ENCODE results near the gene ME3. TPM values are rescaled to one million over a fixed set of nuclear protein-coding genes. Genes with fewer than 3 reads are reported as not detected.

ME3 gene
- total and polyA plus RNA-seq, 2 donors (not counting 1 experiment from before 2014, with no cell fraction given): 1.3 TPM; not detected in 1

DNA sequence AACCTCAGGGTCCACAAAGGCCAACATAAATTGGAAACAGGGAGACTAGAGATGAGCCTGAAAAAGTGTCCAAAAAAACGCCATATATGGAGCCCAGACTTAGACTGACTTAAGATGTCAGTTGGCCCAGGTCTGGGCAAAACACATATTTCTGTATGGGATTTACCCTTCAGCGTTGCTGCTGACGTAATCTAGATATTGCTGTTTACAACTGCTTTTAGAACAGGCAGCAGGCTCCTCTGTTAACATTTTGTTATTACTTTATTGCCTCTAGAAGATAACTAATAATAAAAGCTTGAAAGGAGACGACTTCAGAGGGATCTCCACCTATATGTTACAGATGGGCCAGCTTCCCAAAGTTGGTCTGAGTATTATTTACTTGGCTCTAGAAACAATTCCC is 8.7 kb downstream of the ME3 start:
- H2AFZ ChIP-seq (ENCODE audit: insufficient read depth, low read depth, low read length, poor library complexity, severe bottlenecking): no peak overlapping the region
- intact Hi-C loops (cut with micrococcal nuclease): no loop called here
- no peak overlapping the region for H3K4me3 Mint-ChIP-seq
- H3K27ac Mint-ChIP-seq: no peak overlapping the region
- CTCF ChIA-PET: no interaction called here
- H3K27ac ChIP-seq (ENCODE audit: low read length in 2 of 2): no peak overlapping the region
- POLR2A ChIA-PET: no interaction called here
- no peaks in the 10 kb centered on the region for H3K36me3 ChIP-seq (replicated peaks in 1 of 2; ENCODE audit: control extremely low read depth in 1 of 2, control insufficient read depth in 1 of 2, extremely low read depth in 1 of 2, insufficient read depth in 2 of 2, low read length in 1 of 2)
- H3K27me3 Mint-ChIP-seq: peaks cover 27% of the 10 kb centered on the region
- WGBS (ENCODE audit: insufficient coverage): 76% methylated on average over 2 of the region's 4 CpGs
- no peaks in the 10 kb centered on the region for H3K9me3 Mint-ChIP-seq (ENCODE audit: insufficient read depth)
- H3K9me3 ChIP-seq (ENCODE audit: control extremely low read depth in 1 of 3, control insufficient read depth in 2 of 3, insufficient read depth in 1 of 3, low read length in 2 of 3): no peaks in the 10 kb centered on the region
- no peak for TF ChIP-seq EZH2 (IDR thresholded peaks at IDR 0.05; ENCODE audit: borderline replicate concordance, insufficient read depth, low read depth, low read length, poor library complexity, severe bottlenecking)
- TF ChIP-seq, protein P1, sequence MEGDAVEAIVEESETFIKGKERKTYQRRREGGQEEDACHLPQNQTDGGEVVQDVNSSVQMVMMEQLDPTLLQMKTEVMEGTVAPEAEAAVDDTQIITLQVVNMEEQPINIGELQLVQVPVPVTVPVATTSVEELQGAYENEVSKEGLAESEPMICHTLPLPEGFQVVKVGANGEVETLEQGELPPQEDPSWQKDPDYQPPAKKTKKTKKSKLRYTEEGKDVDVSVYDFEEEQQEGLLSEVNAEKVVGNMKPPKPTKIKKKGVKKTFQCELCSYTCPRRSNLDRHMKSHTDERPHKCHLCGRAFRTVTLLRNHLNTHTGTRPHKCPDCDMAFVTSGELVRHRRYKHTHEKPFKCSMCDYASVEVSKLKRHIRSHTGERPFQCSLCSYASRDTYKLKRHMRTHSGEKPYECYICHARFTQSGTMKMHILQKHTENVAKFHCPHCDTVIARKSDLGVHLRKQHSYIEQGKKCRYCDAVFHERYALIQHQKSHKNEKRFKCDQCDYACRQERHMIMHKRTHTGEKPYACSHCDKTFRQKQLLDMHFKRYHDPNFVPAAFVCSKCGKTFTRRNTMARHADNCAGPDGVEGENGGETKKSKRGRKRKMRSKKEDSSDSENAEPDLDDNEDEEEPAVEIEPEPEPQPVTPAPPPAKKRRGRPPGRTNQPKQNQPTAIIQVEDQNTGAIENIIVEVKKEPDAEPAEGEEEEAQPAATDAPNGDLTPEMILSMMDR (IDR thresholded peaks at IDR 0.05): no peak
- no peak overlapping the region for H3K9ac ChIP-seq (ENCODE audit: low read length)
- H3K4me1 Mint-ChIP-seq: no peaks in the 10 kb centered on the region
- no peak overlapping the region for H3K4me2 ChIP-seq (replicated peaks; ENCODE audit: low read depth, low read length, poor library complexity, severe bottlenecking)
- no peak for DNase-seq
- ATAC-seq (ENCODE audit: low read depth): no peak
- H3K4me1 ChIP-seq (ENCODE audit: control insufficient read depth in 2 of 2, insufficient read depth in 2 of 2, low read length in 2 of 2): no peaks in the 10 kb centered on the region
- no peaks in the 10 kb centered on the region for H3K79me2 ChIP-seq (ENCODE audit: control insufficient read depth, insufficient read depth, low read length)
- no peak overlapping the region for H3K4me3 ChIP-seq (ENCODE audit: control extremely low read depth in 1 of 5, extremely low read depth in 1 of 5, insufficient read depth in 1 of 5, low read depth in 2 of 5, low read length in 4 of 5)
- no peaks in the 10 kb centered on the region for H4K20me1 ChIP-seq (ENCODE audit: control insufficient read depth, insufficient read depth, low read length, poor library complexity, severe bottlenecking)
- H3K27me3 ChIP-seq (replicated peaks in 1 of 4; ENCODE audit: control extremely low read depth in 1 of 4, control insufficient read depth in 3 of 4, insufficient read depth in 4 of 4, low read length in 3 of 4): peaks cover 0 to 6% (median 0%) of the 10 kb centered on the region in 4 experiments

DNA sequence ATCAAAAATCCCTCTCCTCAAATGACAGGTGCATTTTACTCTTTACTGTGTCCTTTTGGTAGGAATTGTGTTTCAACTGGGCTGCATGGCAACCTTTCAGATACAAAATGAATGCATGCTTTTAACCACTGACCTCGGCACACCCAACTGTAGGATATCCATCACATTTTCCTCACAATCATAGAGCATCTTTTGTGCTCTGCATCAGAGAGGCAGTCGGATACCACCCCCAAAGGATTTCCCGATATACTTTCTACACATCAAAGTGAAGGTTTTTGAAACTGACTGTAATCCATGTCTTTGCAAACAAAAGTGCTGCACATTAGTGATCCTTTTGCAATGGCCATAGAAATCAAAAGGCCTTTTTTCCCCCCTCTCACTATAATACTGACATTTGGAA is 9.1 kb downstream of the ME3 start:
- POLR2A ChIA-PET: no interaction called here
- TF ChIP-seq, protein P1 (IDR thresholded peaks at IDR 0.05): no peak
- no peak for TF ChIP-seq EZH2 (IDR thresholded peaks at IDR 0.05; ENCODE audit: borderline replicate concordance, insufficient read depth, low read depth, low read length, poor library complexity, severe bottlenecking)
- H3K4me3 ChIP-seq (ENCODE audit: control extremely low read depth in 1 of 5, extremely low read depth in 1 of 5, insufficient read depth in 1 of 5, low read depth in 2 of 5, low read length in 4 of 5): no peak overlapping the region
- H3K4me1 ChIP-seq (ENCODE audit: control insufficient read depth in 2 of 2, insufficient read depth in 2 of 2, low read length in 2 of 2): no peaks in the 10 kb centered on the region
- no peak overlapping the region for H3K4me2 ChIP-seq (replicated peaks; ENCODE audit: low read depth, low read length, poor library complexity, severe bottlenecking)
- H3K27ac ChIP-seq (ENCODE audit: low read length in 2 of 2): no peak overlapping the region
- no peaks in the 10 kb centered on the region for H3K4me1 Mint-ChIP-seq
- no peak overlapping the region for H3K9ac ChIP-seq (ENCODE audit: low read length)
- H3K4me3 Mint-ChIP-seq: no peak overlapping the region
- H3K27ac Mint-ChIP-seq: no peak overlapping the region
- no peaks in the 10 kb centered on the region for H3K9me3 Mint-ChIP-seq (ENCODE audit: insufficient read depth)
- intact Hi-C loops (cut with micrococcal nuclease): no loop called here
- no peaks in the 10 kb centered on the region for H3K79me2 ChIP-seq (ENCODE audit: control insufficient read depth, insufficient read depth, low read length)
- CTCF ChIA-PET: no interaction called here
- no peak overlapping the region for H2AFZ ChIP-seq (ENCODE audit: insufficient read depth, low read depth, low read length, poor library complexity, severe bottlenecking)
- no peaks in the 10 kb centered on the region for H4K20me1 ChIP-seq (ENCODE audit: control insufficient read depth, insufficient read depth, low read length, poor library complexity, severe bottlenecking)
- H3K9me3 ChIP-seq (ENCODE audit: control extremely low read depth in 1 of 3, control insufficient read depth in 2 of 3, insufficient read depth in 1 of 3, low read length in 2 of 3): peaks cover 0 to 4% (median 0%) of the 10 kb centered on the region in 3 donors
- 91% methylated on average over 3 of the region's 3 CpGs for WGBS (ENCODE audit: insufficient coverage)
- H3K27me3 ChIP-seq (replicated peaks in 1 of 4; ENCODE audit: control extremely low read depth in 1 of 4, control insufficient read depth in 3 of 4, insufficient read depth in 4 of 4, low read length in 3 of 4): peaks cover 0 to 6% (median 0%) of the 10 kb centered on the region in 4 experiments
- H3K27me3 Mint-ChIP-seq: peaks cover 22% of the 10 kb centered on the region
- DNase-seq (no peak), ATAC-seq (ENCODE audit: low read depth) (no peak)
- H3K36me3 ChIP-seq (replicated peaks in 1 of 2; ENCODE audit: control extremely low read depth in 1 of 2, control insufficient read depth in 1 of 2, extremely low read depth in 1 of 2, insufficient read depth in 2 of 2, low read length in 1 of 2): no peaks in the 10 kb centered on the region
